ENCODE data around the gene URB2.

DNA sequence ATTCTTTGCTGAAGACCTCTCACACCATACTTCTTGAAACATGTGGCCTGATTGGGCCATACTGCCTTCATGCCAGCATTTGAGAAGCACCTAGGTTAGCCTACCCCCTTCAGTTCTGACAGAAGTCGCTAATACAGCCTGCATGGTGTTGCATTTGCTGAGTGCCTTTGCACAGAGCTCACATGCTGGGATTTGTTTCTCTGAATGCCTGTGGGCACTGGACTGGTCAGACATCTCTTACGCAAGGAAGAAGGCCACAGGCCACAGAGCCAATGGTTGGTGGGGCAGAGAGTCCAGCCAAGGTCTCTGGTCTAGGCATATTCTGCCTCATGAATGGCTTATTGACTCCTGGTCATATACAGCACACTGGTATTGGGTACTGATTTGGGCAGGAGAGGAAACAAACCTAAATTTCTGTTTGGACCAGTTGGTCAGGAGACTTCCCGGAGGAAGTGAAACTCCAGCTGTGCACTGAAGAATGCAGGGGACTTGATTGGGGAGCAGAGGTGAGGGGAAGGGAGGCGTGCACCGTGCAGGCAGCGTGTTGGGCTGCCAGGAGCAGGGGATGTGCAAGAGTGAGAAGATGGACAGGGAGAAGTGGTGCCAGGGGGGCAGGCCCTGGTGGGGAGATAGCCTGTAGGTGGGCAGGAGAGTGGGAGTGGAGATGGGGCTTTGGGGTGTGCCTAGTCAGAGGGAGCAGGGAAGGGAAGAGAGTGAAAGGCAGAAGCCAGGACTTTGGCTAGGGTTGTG, 18.1 kb downstream of the URB2 start:
- TF ChIP-seq, protein P1, sequence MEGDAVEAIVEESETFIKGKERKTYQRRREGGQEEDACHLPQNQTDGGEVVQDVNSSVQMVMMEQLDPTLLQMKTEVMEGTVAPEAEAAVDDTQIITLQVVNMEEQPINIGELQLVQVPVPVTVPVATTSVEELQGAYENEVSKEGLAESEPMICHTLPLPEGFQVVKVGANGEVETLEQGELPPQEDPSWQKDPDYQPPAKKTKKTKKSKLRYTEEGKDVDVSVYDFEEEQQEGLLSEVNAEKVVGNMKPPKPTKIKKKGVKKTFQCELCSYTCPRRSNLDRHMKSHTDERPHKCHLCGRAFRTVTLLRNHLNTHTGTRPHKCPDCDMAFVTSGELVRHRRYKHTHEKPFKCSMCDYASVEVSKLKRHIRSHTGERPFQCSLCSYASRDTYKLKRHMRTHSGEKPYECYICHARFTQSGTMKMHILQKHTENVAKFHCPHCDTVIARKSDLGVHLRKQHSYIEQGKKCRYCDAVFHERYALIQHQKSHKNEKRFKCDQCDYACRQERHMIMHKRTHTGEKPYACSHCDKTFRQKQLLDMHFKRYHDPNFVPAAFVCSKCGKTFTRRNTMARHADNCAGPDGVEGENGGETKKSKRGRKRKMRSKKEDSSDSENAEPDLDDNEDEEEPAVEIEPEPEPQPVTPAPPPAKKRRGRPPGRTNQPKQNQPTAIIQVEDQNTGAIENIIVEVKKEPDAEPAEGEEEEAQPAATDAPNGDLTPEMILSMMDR (IDR thresholded peaks at IDR 0.05), result no peak
- no peak for TF ChIP-seq POLR2AphosphoS5 (IDR thresholded peaks at IDR 0.05)
